ENCODE results near the gene LRRC17. TPM values are rescaled to one million over a fixed set of nuclear protein-coding genes. Genes with fewer than 3 reads are reported as not detected.

Gene LRRC17
- total and polyA plus RNA-seq, 10 of the 15 experiments (the other 5 are each of a cell fraction or from before 2014, with no cell fraction given) = 0.06 to 0.31 (median 0.10) TPM; not detected in 5

DNA sequence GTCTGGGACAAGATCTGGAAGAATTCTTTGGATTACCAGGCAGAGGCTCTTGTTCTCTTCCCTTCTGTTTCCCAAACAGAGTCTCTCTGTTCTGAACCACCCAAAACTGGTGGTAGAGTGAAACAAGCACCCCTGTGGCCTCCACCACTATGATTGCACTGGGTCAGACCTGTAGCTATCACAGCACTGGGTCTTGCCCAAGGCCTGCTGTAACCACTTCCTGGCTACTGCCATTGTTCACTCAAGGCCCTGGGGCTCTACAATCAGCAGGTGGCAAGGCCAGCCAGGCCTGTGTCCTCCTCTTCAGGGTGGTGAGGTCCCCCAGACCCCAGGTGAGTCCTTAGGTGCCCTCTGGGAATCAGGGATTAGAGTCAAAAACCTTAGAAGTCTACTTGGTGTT lies 4.1 kb upstream of the LRRC17 start (continued):
- TF ChIP-seq HCFC1 (IDR thresholded peaks at IDR 0.05; ENCODE audit: low read length) (no peak), NBN (IDR thresholded peaks at IDR 0.05) (no peak), SUPT20H (IDR thresholded peaks at IDR 0.05; ENCODE audit: borderline replicate concordance, control insufficient read depth, low read depth, low read length) (no peak), POU2F2 (IDR thresholded peaks at IDR 0.05; ENCODE audit: borderline replicate concordance, low read depth, low read length) (no peak), ZNF207 (IDR thresholded peaks at IDR 0.05; ENCODE audit: borderline replicate concordance) (no peak), LARP7 (IDR thresholded peaks at IDR 0.05) (no peak)
- TF ChIP-seq, protein P1, sequence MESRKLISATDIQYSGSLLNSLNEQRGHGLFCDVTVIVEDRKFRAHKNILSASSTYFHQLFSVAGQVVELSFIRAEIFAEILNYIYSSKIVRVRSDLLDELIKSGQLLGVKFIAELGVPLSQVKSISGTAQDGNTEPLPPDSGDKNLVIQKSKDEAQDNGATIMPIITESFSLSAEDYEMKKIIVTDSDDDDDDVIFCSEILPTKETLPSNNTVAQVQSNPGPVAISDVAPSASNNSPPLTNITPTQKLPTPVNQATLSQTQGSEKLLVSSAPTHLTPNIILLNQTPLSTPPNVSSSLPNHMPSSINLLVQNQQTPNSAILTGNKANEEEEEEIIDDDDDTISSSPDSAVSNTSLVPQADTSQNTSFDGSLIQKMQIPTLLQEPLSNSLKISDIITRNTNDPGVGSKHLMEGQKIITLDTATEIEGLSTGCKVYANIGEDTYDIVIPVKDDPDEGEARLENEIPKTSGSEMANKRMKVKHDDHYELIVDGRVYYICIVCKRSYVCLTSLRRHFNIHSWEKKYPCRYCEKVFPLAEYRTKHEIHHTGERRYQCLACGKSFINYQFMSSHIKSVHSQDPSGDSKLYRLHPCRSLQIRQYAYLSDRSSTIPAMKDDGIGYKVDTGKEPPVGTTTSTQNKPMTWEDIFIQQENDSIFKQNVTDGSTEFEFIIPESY (IDR thresholded peaks at IDR 0.05) = no peak
- TF ChIP-seq, protein P2, sequence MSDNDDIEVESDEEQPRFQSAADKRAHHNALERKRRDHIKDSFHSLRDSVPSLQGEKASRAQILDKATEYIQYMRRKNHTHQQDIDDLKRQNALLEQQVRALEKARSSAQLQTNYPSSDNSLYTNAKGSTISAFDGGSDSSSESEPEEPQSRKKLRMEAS (IDR thresholded peaks at IDR 0.05; ENCODE audit: low read depth, low read length) = no peak

DNA sequence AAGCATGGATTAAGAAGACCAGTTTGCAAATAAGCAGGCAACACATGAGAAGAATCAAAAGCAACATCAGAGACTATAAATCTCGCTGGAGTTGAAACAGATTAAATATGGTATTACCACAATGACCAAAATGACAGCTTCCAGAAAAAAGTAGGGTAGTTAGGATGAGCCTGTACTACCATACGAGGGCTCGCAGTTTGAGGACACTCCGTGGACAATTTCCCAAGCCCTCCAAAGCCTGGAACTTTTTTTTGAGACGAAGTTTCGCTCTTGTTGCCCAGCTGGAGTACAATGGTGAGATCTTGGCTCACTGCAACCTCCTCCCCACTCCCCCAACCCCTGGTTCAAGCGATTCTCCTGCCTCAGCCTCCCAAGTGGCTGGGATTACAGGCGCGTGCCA lies 1.0 kb downstream of the LRRC17 start:
- ChIA-PET POLR2A (no interaction called here), SMC1A (ENCODE audit: uncharacterized antibody, unreplicated experiment) (no interaction called here), CTCF (no interaction called here), RAD21 (ENCODE audit: unreplicated experiment) (no interaction called here)
- no TSS peak for BruUV-seq (replicated peaks)
- in situ Hi-C loops (cut with MboI) = no loop called here
- H3K9ac ChIP-seq (ENCODE audit: control insufficient read depth, insufficient read depth, low read length) = no peak overlapping the region
- no peaks in the 10 kb centered on the region for H3K36me3 ChIP-seq (ENCODE audit: control insufficient read depth in 2 of 2, insufficient read depth in 2 of 2, low read length in 1 of 2)
- no peak overlapping the region for H3K4me2 ChIP-seq (ENCODE audit: control insufficient read depth, insufficient read depth)
- no peaks in the 10 kb centered on the region for H3K79me2 ChIP-seq (ENCODE audit: control insufficient read depth, insufficient read depth, low read length)
- no peaks in the 10 kb centered on the region for H3K4me1 ChIP-seq (ENCODE audit: control insufficient read depth, insufficient read depth, low read length)
- DNase-seq (ENCODE audit: low read depth, low spot score) (no peak), ATAC-seq (no peak), FAIRE-seq (no peak)
- no peaks in the 10 kb centered on the region; the same call in 2 of the 3 replicates for H3K9me3 ChIP-seq (replicated peaks; ENCODE audit: control insufficient read depth, insufficient read depth, low read length)
- WGBS (ENCODE audit: insufficient coverage, insufficient replicate concordance, low lambda C conversion rate, missing lambda C conversion rate) = 42% methylated on average over 7 of the region's 9 CpGs
- no peak overlapping the region for H2AFZ ChIP-seq (ENCODE audit: control insufficient read depth, low read depth, low read length)
- H3K4me3 ChIP-seq = no peak overlapping the region
- intact Hi-C loops (cut with micrococcal nuclease; ENCODE audit: unreplicated experiment) = no loop called here
- H3K27ac ChIP-seq (ENCODE audit: control insufficient read depth, insufficient read depth) = no peak overlapping the region
- H3K27me3 ChIP-seq (replicated peaks in 1 of 2; ENCODE audit: control insufficient read depth in 2 of 2, insufficient read depth in 2 of 2, low read length in 1 of 2) = no peaks in the 10 kb centered on the region
- no peaks in the 10 kb centered on the region for H4K20me1 ChIP-seq (ENCODE audit: control insufficient read depth, insufficient read depth)
- no peak for TF ChIP-seq TCF3 (IDR thresholded peaks at IDR 0.05; ENCODE audit: borderline replicate concordance, insufficient read depth, low read depth, low read length)
- TF ChIP-seq BCL11A (IDR thresholded peaks at IDR 0.05; ENCODE audit: low read depth, low read length) = no peak
- no peak for TF ChIP-seq MTA3 (IDR thresholded peaks at IDR 0.05; ENCODE audit: borderline replicate concordance, low read length)
- no peak for TF ChIP-seq CHD2 (IDR thresholded peaks at IDR 0.05; ENCODE audit: borderline replicate concordance, low read depth, low read length)
- TF ChIP-seq MTA2 (IDR thresholded peaks at IDR 0.05; ENCODE audit: low read depth) = no peak
- TF ChIP-seq KDM1A (IDR thresholded peaks at IDR 0.05; ENCODE audit: borderline replicate concordance) = no peak
- TF ChIP-seq SREBF1 (IDR thresholded peaks at IDR 0.05; ENCODE audit: low read length) = no peak
- TF ChIP-seq POLR2A (IDR thresholded peaks at IDR 0.05; ENCODE audit: low read depth, low read length) = no peak
- TF ChIP-seq, protein P3, sequence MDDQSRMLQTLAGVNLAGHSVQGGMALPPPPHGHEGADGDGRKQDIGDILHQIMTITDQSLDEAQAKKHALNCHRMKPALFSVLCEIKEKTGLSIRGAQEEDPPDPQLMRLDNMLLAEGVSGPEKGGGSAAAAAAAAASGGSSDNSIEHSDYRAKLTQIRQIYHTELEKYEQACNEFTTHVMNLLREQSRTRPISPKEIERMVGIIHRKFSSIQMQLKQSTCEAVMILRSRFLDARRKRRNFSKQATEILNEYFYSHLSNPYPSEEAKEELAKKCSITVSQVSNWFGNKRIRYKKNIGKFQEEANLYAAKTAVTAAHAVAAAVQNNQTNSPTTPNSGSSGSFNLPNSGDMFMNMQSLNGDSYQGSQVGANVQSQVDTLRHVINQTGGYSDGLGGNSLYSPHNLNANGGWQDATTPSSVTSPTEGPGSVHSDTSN (IDR thresholded peaks at IDR 0.05; ENCODE audit: insufficient replicate concordance, low read depth, low read length) = no peak
- no peak for TF ChIP-seq RBBP5 (conservative IDR thresholded peaks at IDR 0.05)
- no peak for TF ChIP-seq FOS (IDR thresholded peaks at IDR 0.05; ENCODE audit: borderline replicate concordance, extremely low read depth, insufficient read length)
- no peak for TF ChIP-seq SUZ12 (IDR thresholded peaks at IDR 0.05; ENCODE audit: unreplicated experiment)
- TF ChIP-seq IKZF1 (conservative IDR thresholded peaks at IDR 0.05) = no peak
- TF ChIP-seq SP1 (IDR thresholded peaks at IDR 0.05; ENCODE audit: low read depth, low read length) = no peak
- TF ChIP-seq, protein P4, sequence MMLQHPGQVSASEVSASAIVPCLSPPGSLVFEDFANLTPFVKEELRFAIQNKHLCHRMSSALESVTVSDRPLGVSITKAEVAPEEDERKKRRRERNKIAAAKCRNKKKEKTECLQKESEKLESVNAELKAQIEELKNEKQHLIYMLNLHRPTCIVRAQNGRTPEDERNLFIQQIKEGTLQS (IDR thresholded peaks at IDR 0.05; ENCODE audit: borderline replicate concordance, extremely low read depth, low read depth, low read length) = no peak

Data from GM12878 (cell line).